Activated CD8-positive, alpha-beta memory T cell treated with anti-CD3 and anti-CD28 coated beads, Interleukin-2, amount 50 U/mL, for 24 hours (primary cell): ENCODE data around the gene CCNC.
A peak's percentile ranks its signal among the peaks of the same experiment; 100 is the strongest.

Experiments
- DNase-seq: peaks from one replicate; pipeline ENCODE4 v3.0.0-alpha.2; 2020; ENCODE audit errors: extremely low read depth

The CCNC gene

GRCh38 chr6:99548706-99549105 lies 19.8 kb downstream of the CCNC start:
- DNase-seq = no peak

GRCh38 chr6:99547526-99547925 lies 20.9 kb downstream of the CCNC start:
- no peak for DNase-seq

GRCh38 chr6:99545442-99545841 lies 23.0 kb downstream of the CCNC start:
- DNase-seq = no peak

- no peak for DNase-seq
Observed at GRCh38 chr6:99543968-99544367, 24.5 kb downstream of the CCNC start.

- no peak for DNase-seq
Observed at GRCh38 chr6:99530627-99531026, 37.8 kb downstream of the CCNC start.

GRCh38 chr6:99522531-99522930 lies 45.9 kb downstream of the CCNC start:
- DNase-seq = no peak

GRCh38 chr6:99521633-99522151 lies 46.8 kb downstream of the CCNC start:
- no peak for DNase-seq

GRCh38 chr6:99520855-99521632 lies 47.4 kb downstream of the CCNC start:
- peak; percentile 17 for DNase-seq

GRCh38 chr6:99519446-99519845 lies 49.0 kb downstream of the CCNC start:
- DNase-seq = no peak

- no peak for DNase-seq
Observed at GRCh38 chr6:99514089-99514488, 54.4 kb downstream of the CCNC start.

GRCh38 chr6:99512033-99512432 lies 56.4 kb downstream of the CCNC start:
- no peak for DNase-seq

GRCh38 chr6:99507648-99508047 lies 60.8 kb downstream of the CCNC start:
- no peak for DNase-seq

GRCh38 chr6:99501762-99502161 lies 66.7 kb downstream of the CCNC start:
- no peak for DNase-seq

GRCh38 chr6:99498421-99498820 lies 70.0 kb downstream of the CCNC start:
- DNase-seq = no peak

- no peak for DNase-seq
Observed at GRCh38 chr6:99495466-99495865, 73.0 kb downstream of the CCNC start.
